Hematopoietic multipotent progenitor cell treated with erythropoietin and hydrocortisone succinate and interleukin-3 and kit ligand, for 8 days (in vitro differentiated cells): Measurements from ENCODE around the gene ORM1.
A peak's percentile ranks its signal among the peaks of the same experiment; 100 is the strongest.

Source experiments
- DNase-seq: peaks from one replicate; pipeline ENCODE4 v3.0.0-alpha.2; 2015

Gene ORM1

GRCh38 chr9:114367772-114368569 lies 45.1 kb downstream of the ORM1 start:
- DNase-seq, result no peak

GRCh38 chr9:114369216-114370130 lies 46.6 kb downstream of the ORM1 start:
- DNase-seq, result no peak

- no peak for DNase-seq
Measured at GRCh38 chr9:114370251-114370967, 47.5 kb downstream of the ORM1 start.

GRCh38 chr9:114370968-114371320 lies 48.0 kb downstream of the ORM1 start:
- DNase-seq, result no peak

- no peak for DNase-seq
Measured at GRCh38 chr9:114371343-114371944, 48.5 kb downstream of the ORM1 start.

GRCh38 chr9:114371973-114372917 lies 49.3 kb downstream of the ORM1 start:
- DNase-seq, result peak; percentile 32

GRCh38 chr9:114372921-114373448 lies 50.1 kb downstream of the ORM1 start:
- peak; percentile 43 for DNase-seq

- no peak for DNase-seq
Measured at GRCh38 chr9:114373960-114374730, 51.2 kb downstream of the ORM1 start.

GRCh38 chr9:114374936-114375335 lies 52.0 kb downstream of the ORM1 start:
- DNase-seq, result no peak

GRCh38 chr9:114375386-114376175 lies 52.7 kb downstream of the ORM1 start:
- DNase-seq, result no peak
